Medulla oblongata (tissue), 1 donor: ENCODE data around the gene DLX1.

Source experiments
- DNase-seq: peaks from one replicate; pipeline ENCODE4 v3.0.0-alpha.2; 2015; ENCODE audit errors: extremely low spot score

Gene DLX1

DNA sequence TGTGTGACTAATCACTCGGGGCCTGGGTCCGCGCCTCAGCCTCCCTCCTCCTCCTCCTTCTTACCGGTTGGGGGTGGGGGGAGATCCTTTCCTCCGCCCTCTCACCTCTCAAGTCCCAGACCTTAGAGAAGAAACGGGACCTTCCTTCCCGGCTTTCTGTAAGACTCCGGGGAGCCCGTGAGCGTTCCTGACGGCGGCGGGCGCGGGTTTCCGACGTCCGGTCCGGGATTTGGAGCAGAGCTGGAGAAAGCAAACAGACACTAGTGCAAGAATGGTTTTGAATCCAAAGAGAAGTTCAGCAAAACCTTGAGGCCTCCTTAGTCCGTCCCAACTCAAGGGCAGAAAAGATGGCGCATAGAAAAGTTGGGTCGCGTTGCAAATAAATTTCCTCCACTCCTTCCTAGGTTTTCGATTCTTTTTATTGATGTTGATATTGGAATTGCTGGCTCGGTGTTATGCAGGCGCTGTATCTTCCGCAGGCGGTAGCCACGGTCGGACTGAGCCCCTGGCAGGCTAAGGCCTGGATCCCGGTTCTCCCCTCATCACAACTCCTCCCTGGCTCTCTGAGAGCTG, 2.0 kb downstream of the DLX1 start:
- DNase-seq: no peak

DNA sequence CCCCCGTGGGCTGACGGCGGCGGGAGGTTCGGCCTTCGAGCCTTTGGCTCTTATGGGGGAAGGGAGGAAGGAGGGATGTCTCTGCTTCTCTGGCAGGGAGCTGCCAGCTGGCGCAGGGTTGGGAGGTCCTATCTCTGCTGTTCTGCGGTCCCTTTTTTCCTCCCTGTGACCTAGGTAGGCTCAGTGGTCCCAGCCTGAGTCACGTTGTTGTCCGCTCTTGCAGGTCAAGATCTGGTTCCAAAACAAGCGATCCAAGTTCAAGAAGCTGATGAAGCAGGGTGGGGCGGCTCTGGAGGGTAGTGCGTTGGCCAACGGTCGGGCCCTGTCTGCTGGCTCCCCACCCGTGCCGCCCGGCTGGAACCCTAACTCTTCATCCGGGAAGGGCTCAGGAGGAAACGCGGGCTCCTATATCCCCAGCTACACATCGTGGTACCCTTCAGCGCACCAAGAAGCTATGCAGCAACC, 2.5 kb downstream of the DLX1 start:
- DNase-seq: no peak

- DNase-seq: no peak
Measured at GRCh38 chr2:172088245-172089004, 3.1 kb downstream of the DLX1 start.

- DNase-seq: no peak
Measured at GRCh38 chr2:172089005-172089504, 3.7 kb downstream of the DLX1 start.

GRCh38 chr2:172089633-172090032, 4.3 kb downstream of the DLX1 start:
- DNase-seq: no peak

- DNase-seq: no peak
Measured at GRCh38 chr2:172090044-172090961, 5.0 kb downstream of the DLX1 start.

GRCh38 chr2:172091000-172091641, 5.8 kb downstream of the DLX1 start:
- DNase-seq: no peak

- no peak for DNase-seq
Measured at GRCh38 chr2:172091761-172092566, 6.7 kb downstream of the DLX1 start.

- no peak for DNase-seq
Measured at GRCh38 chr2:172092716-172093415, 7.6 kb downstream of the DLX1 start.

DNA sequence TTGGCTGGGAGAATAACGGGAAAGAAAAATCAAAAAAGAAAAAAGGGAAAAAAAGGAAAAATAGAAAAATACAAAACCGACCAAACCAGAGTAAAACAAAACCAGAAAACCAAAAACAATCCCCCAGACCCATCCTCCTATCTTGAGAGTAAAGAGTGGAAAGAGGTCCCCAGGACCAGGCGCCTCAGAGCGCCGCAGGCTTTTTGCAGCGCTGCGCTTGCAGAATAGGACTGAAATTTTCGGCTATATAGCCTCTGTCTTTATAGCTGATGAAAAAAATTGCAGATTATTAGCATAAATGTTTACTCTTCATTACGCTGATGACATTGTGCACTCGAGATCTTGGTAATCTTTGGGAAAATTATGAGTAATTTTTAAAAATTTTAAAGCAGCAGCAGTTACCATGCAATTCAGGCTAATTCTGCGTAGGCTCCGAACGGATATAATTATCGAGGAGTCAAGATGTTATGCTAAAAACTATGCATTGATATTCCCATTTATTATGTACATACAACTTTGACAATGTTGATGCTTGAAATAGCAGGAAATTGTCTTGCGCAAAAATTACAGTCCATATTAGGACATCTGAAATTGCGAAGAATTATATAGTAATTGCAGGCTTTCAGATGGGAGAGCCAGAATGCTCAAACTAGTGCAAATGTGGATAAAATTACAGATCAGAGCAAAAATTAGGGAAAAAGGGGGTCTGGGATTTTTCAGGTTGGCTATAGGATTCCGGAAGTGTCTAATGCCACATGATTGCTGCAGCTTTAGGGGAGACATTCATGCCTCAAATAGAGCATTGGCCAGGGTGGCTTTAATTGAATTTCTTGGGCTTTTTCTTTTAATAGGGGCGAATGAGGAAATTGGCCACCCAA, 8.3 kb downstream of the DLX1 start:
- DNase-seq: no peak

DNA sequence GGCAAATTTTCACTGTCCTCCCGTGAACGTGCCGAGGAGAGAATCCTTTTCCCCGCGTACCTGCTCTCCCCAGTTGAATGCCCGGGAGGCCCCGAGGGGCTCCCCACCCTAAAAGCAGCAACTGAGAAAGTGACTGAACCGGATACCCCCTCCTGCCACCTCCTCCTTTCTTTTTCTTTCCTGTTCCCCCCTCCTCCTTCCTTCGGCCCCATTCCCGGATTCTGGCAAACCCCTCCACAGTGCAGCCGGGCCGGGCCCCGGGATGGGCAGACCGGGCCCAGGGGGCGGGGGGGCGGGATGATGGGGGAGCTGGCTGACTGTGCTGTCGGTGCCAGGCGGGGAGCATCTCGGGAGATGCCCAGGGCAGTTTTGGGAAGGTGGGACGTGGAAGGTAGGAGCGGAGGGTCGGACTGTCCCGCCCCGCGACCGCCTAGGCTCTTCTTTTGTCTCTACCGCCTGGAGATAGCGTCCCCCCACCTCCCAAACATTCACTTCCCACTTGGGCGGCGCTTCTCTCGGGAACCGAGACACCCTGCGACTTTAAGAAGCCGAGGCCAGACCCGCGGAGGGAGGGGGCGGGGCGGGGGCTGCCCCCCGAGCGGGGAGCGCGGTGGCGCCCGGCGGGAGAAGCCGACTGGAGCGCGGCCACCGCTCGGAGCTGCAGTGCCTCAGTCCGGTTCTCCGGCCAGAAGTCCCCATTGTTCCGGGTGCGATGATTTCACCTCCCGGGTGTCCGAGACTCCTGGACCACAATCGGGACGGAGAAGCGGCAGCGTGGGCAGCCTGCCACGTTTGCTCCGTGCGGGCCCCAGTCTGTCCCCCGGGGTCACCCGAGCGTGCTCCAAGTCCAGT, 9.2 kb downstream of the DLX1 start:
- DNase-seq: no peak

DNA sequence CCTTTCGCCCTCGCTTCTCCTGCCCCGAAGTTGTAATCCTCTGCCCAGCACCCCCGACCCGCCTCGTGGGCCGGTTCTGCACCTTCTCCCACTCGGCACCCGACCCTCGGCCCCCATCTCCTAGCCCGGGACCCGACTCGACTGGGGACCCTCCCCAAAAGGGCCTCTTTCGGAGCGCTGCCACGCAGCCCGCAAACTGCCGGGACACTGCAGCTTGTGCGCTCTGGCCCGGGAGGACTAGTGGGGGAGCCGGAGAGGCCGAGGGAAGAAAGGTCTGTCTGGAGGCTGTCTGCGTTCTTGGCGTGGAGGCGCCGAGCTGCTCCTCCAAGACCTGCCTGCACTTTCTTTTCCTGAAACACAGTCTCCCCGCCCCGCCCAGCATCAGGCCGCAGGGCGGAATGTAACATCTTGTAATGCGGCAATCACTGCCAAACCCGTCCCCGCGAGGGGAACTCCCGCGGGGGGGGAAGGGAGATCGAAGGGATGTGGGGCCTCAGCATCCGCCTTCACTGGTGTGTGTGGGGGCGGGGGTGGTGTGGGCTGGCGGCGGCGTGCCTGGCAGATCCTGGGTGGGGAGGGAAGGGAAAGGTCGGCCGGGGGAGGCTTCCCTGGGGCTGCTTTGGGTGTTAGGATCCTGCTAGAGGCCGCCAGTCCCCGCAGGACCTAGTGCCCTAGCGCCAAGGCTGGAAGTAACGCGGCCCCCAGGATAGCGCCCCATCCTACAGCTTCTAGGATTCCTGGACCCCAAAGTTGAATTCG, 10.0 kb downstream of the DLX1 start:
- DNase-seq: no peak

DNA sequence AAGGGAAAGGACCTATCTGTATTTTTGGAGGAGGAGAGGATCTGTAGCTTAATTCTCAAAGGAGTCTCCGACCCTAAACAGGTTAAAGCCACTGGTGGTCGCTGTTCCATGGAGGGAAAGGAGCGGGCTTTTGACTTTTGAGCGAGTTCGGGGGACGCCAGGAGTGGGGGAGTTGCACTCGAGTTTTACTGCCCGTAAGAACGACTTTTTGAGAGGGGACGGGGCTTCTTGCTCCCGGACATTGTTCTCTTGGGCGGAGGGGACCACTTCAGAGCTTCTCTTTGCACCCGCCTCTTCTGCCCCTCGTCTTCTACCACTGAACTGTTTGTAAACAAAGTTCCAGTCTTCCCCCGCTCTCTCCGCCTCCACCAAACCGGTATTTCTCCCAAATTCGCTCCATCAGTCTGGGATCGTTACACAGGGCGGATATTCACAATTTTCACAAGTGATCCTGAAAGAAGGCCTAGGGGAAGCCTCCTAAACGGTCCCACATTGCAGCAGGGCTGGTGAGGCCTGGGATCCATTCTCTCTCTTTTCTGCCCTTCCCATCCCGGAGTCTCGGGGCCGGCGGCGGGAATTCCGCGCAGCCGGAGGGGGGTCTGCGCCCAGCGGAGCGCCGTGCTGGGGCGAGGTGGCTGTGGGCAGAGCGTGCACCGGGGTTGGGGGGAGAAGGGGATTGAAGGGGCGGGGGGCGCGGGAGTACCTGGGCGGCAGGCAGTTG, 10.8 kb downstream of the DLX1 start:
- DNase-seq: no peak

- DNase-seq: no peak
Measured at GRCh38 chr2:172096626-172097547, 11.6 kb downstream of the DLX1 start.

GRCh38 chr2:172097557-172098131, 12.3 kb downstream of the DLX1 start:
- DNase-seq: no peak

GRCh38 chr2:172098287-172098649, 13.0 kb downstream of the DLX1 start:
- no peak for DNase-seq
